OCI-LY3 (cell line): ENCODE measurements around the gene DEXI.
"Not testable (repeated sequence)": the region's sequence is repeated elsewhere in the genome, so short reads cannot be mapped to it uniquely, and the experiment has no call there.

ENCODE experiments used
- H2AFZ ChIP-seq: fragments of 200-600, 300-600 bp; shearing (Covaris generic); 2 replicates; pipeline ENCODE4 v1.6.0; 2014; ENCODE audit warnings: antibody characterized with exemption, low read depth, low read length
- H3K27ac ChIP-seq: fragments of 200-600, 300-600 bp; sonication (generic); 2 replicates; pipeline ENCODE4 v1.5.1; 2014; ENCODE audit warnings: mild to moderate bottlenecking, low read length, moderate library complexity, mixed read lengths
- H3K27me3 ChIP-seq: fragments of 200-600, 300-600 bp; sonication (generic); 2 replicates; pipeline ENCODE4 v1.6.1; 2014; ENCODE audit warnings: low read depth, low read length, mixed read lengths
- H3K36me3 ChIP-seq: fragments of 200-600, 300-600 bp; sonication (generic); replicated peaks from 2 replicates; pipeline ENCODE3; 2014; ENCODE audit warnings: low read depth, low read length, mixed read lengths
- H3K4me1 ChIP-seq: fragments of 300-600, 200-600 bp; sonication (generic); 2 replicates; pipeline ENCODE4 v1.6.1; 2014; ENCODE audit warnings: low read length, mixed read lengths
- H3K4me2 ChIP-seq: fragments of 200-600, 300-600 bp; sonication (generic); 2 replicates; pipeline ENCODE4 v1.6.1; 2014; ENCODE audit warnings: low read length, mixed read lengths
- H3K4me3 ChIP-seq: fragments of 300-600, 200-600 bp; sonication (generic); 2 replicates; pipeline ENCODE4 v1.5.1; 2014; ENCODE audit warnings: antibody characterized with exemption, mild to moderate bottlenecking, low read length, moderate library complexity
- H3K79me2 ChIP-seq: fragments of 300-600, 200-600 bp; shearing (Covaris generic); 2 replicates; pipeline ENCODE4 v1.6.1; 2014; ENCODE audit warnings: mild to moderate bottlenecking, low read length, mixed read lengths
- H3K9ac ChIP-seq: fragments of 300-600, 200-600 bp; shearing (Covaris generic); 2 replicates; pipeline ENCODE4 v1.6.0; 2014; ENCODE audit warnings: mild to moderate bottlenecking, low read length, moderate library complexity
- H3K9me3 ChIP-seq: fragments of 200-600, 300-600 bp; shearing (Covaris generic); 2 replicates; pipeline ENCODE4 v1.6.1; 2014; ENCODE audit warnings: low read length, mixed read lengths; ENCODE audit not compliant: insufficient read depth
- H4K20me1 ChIP-seq: fragments of 200-600, 300-600 bp; sonication (generic); 2 replicates; pipeline ENCODE4 v1.6.1; 2016; ENCODE audit warnings: low read length, mixed read lengths; ENCODE audit not compliant: insufficient read depth
- CTCF ChIP-seq: fragments of 200-600, 300-600 bp; sonication (generic); IDR thresholded peaks from 2 replicates; pipeline ENCODE4 v1.5.1; 2014; ENCODE audit warnings: antibody characterized with exemption, low read length, low read depth
- EZH2phosphoT487 ChIP-seq: fragments of 200-600 bp; shearing (Covaris generic); IDR thresholded peaks from 2 replicates; pipeline ENCODE4 v1.6.1; 2018; ENCODE audit warnings: antibody characterized with exemption, mixed run types, low read depth

DEXI gene

GRCh38 chr16:10970065-10970464 is 27.8 kb upstream of the DEXI start:
- Histone ChIP-seq H3K27me3 (no peaks in the 10 kb centered on the region), H2AFZ (no peak overlapping the region), H3K4me2 (no peak overlapping the region), H3K79me2 (no peaks in the 10 kb centered on the region), H3K36me3 (peaks cover 29% of the 10 kb centered on the region), H3K27ac (no peak overlapping the region), H4K20me1 (no peaks in the 10 kb centered on the region), H3K4me1 (peaks cover 25% of the 10 kb centered on the region), H3K9ac (no peak overlapping the region), H3K4me3 (no peak overlapping the region), H3K9me3 (peaks cover 3% of the 10 kb centered on the region; the same call in 1 of the 2 replicates)
- TF ChIP-seq EZH2phosphoT487 (no peak), CTCF (no peak)

GRCh38 chr16:10969615-10970014 is 27.3 kb upstream of the DEXI start:
- Histone ChIP-seq H3K4me3 (no peak overlapping the region), H3K27me3 (no peaks in the 10 kb centered on the region), H3K9me3 (peaks cover 3% of the 10 kb centered on the region; the same call in 1 of the 2 replicates), H2AFZ (no peak overlapping the region), H4K20me1 (no peaks in the 10 kb centered on the region), H3K4me1 (peaks cover 29% of the 10 kb centered on the region), H3K36me3 (peaks cover 27% of the 10 kb centered on the region), H3K27ac (no peak overlapping the region), H3K4me2 (no peak overlapping the region), H3K79me2 (no peaks in the 10 kb centered on the region), H3K9ac (no peak overlapping the region)
- TF ChIP-seq EZH2phosphoT487 (no peak), CTCF (no peak)

GRCh38 chr16:10968498-10968897 is 26.2 kb upstream of the DEXI start:
- no peak overlapping the region for H3K4me2 ChIP-seq
- no peak overlapping the region for H3K4me3 ChIP-seq
- H3K79me2 ChIP-seq = no peaks in the 10 kb centered on the region
- peaks cover 3% of the 10 kb centered on the region; the same call in 1 of the 2 replicates for H3K9me3 ChIP-seq
- H3K36me3 ChIP-seq = peaks cover 27% of the 10 kb centered on the region
- H3K4me1 ChIP-seq = peaks cover 40% of the 10 kb centered on the region
- H4K20me1 ChIP-seq = no peaks in the 10 kb centered on the region
- no peak overlapping the region for H3K27ac ChIP-seq
- TF ChIP-seq EZH2phosphoT487 (no peak), CTCF (no peak)
- no peak overlapping the region for H2AFZ ChIP-seq
- no peaks in the 10 kb centered on the region for H3K27me3 ChIP-seq
- no peak overlapping the region for H3K9ac ChIP-seq

GRCh38 chr16:10967986-10968385 is 25.7 kb upstream of the DEXI start:
- Histone ChIP-seq H3K4me3 (no peak overlapping the region), H3K27me3 (no peaks in the 10 kb centered on the region), H3K36me3 (peaks cover 23% of the 10 kb centered on the region), H3K9ac (no peak overlapping the region), H3K27ac (no peak overlapping the region), H3K4me2 (no peak overlapping the region), H3K4me1 (peaks cover 40% of the 10 kb centered on the region), H2AFZ (no peak overlapping the region), H3K79me2 (no peaks in the 10 kb centered on the region), H4K20me1 (no peaks in the 10 kb centered on the region), H3K9me3 (peaks cover 3% of the 10 kb centered on the region; the same call in 1 of the 2 replicates)
- TF ChIP-seq CTCF (no peak), EZH2phosphoT487 (no peak)

- H3K4me2 ChIP-seq = peak overlapping the region; percentile 82
- H3K9ac ChIP-seq, H4K20me1 ChIP-seq, H2AFZ ChIP-seq, H3K27ac ChIP-seq, H3K79me2 ChIP-seq, H3K27me3 ChIP-seq, H3K4me3 ChIP-seq, H3K9me3 ChIP-seq: not testable (repeated sequence)
- peaks cover 36% of the 10 kb centered on the region for H3K4me1 ChIP-seq
- peaks cover 18% of the 10 kb centered on the region for H3K36me3 ChIP-seq
These were observed 24.3 kb upstream of the DEXI start for GRCh38 chr16:10966559-10966958.
